Measurements from ENCODE around the gene RTRAF. TPM values are rescaled to one million over a fixed set of nuclear protein-coding genes. Genes with fewer than 3 reads are reported as not detected.

Gene RTRAF
- total RNA-seq, 1 experiment from 2014 or later: 282 TPM

GRCh38 chr14:52008136-52008535 lies 18.8 kb downstream of the RTRAF start (continued):
- TF ChIP-seq OVOL2 (CRISPR knock-in tag; IDR thresholded peaks at IDR 0.05; ENCODE audit: borderline replicate concordance): no peak
- no peak for TF ChIP-seq HMGXB4 (CRISPR knock-in tag; IDR thresholded peaks at IDR 0.05)

GRCh38 chr14:52010173-52010693 lies 20.9 kb downstream of the RTRAF start:
- TF ChIP-seq ARID4B (CRISPR knock-in tag; IDR thresholded peaks at IDR 0.05; ENCODE audit: borderline replicate concordance) (no peak), HMGA2 (CRISPR knock-in tag; IDR thresholded peaks at IDR 0.05) (no peak)
- ATAC-seq (no peak), DNase-seq (ENCODE audit: low spot score) (no peak)
- Mint-ChIP-seq H3K9me3 (no peaks in the 10 kb centered on the region), H3K4me3 (no peak overlapping the region), H3K4me1 (peaks cover 21% of the 10 kb centered on the region), H3K27me3 (ENCODE audit: low read depth) (no peaks in the 10 kb centered on the region), H3K36me3 (peaks cover 52% of the 10 kb centered on the region), H3K27ac (no peak overlapping the region)
- ChIA-PET CTCF (interaction anchor here (0.5 kb wide), 1 partner anchor 36 kb away, joined by 4 read pairs; no protein-coding TSS in a partner anchor), POLR2A (interaction anchor here (0.5 kb wide), 1 partner anchor 36 kb away, joined by 4 read pairs; no protein-coding TSS in a partner anchor)

GRCh38 chr14:52011523-52011922 lies 22.2 kb downstream of the RTRAF start:
- no peak overlapping the region for H3K4me3 Mint-ChIP-seq
- H3K27ac Mint-ChIP-seq: no peak overlapping the region
- no peaks in the 10 kb centered on the region for H3K9me3 Mint-ChIP-seq
- TF ChIP-seq TP53 (CRISPR knock-in tag; IDR thresholded peaks at IDR 0.05): no peak
- TF ChIP-seq, protein P1, sequence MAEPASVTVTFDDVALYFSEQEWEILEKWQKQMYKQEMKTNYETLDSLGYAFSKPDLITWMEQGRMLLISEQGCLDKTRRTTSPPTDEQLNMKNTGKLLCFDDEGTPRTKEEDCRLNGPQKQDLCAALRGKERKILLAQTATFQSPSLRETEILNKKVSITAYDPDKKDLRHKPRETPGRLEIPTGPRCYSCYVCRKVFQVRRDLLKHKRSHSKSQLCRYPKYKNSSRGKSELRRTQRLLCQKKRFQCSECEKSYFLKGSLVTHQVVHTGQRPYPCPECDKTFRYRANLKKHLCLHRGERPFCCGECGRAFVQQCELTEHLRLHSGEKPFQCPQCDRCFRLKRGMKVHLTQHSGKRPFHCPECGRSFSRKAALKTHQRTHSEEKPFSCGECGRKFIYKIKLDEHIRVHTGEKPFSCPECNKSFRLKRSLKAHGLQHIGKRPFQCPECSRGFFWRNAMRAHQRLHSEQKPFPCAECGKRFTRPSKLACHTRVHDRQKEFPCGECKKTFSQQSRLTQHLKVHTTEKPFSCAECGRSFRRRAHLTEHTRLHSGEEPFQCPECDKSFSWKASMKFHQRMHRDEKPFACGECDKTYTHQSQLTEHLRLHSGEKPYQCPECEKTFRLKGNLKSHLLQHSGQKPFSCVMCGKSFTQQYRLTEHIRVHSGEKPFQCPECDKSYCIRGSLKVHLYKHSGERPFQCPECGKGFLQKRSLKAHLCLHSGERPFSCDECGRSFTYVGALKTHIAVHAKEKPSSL (CRISPR knock-in tag; conservative IDR thresholded peaks at IDR 0.05): no peak
- TF ChIP-seq AR (CRISPR knock-in tag; IDR thresholded peaks at IDR 0.05): no peak
- no peak for TF ChIP-seq ZBTB43 (CRISPR knock-in tag; IDR thresholded peaks at IDR 0.05)
- TF ChIP-seq TEAD1 (CRISPR knock-in tag; IDR thresholded peaks at IDR 0.05): no peak
- TF ChIP-seq, protein P2, sequence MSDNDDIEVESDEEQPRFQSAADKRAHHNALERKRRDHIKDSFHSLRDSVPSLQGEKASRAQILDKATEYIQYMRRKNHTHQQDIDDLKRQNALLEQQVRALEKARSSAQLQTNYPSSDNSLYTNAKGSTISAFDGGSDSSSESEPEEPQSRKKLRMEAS (CRISPR knock-in tag; IDR thresholded peaks at IDR 0.05): no peak
- no peak for TF ChIP-seq IRF2 (CRISPR knock-in tag; IDR thresholded peaks at IDR 0.05; ENCODE audit: borderline replicate concordance, low read depth)
- H3K36me3 Mint-ChIP-seq: peaks cover 39% of the 10 kb centered on the region
- DNase-seq (ENCODE audit: low spot score) (no peak), ATAC-seq (no peak)
- H3K27me3 Mint-ChIP-seq (ENCODE audit: low read depth): no peaks in the 10 kb centered on the region
- ChIA-PET POLR2A (no interaction called here), CTCF (no interaction called here)
- H3K4me1 Mint-ChIP-seq: peaks cover 27% of the 10 kb centered on the region

Measured in WTC11 (cell line).